Spleen (tissue), 11 donors: ENCODE results near the gene AK9. TPM values are rescaled to one million over a fixed set of nuclear protein-coding genes. Genes with fewer than 3 reads are reported as not detected.

Experiments used
- DNase-seq: peaks from one replicate; pipeline ENCODE4 v3.0.0-alpha.2; 2020
- H3K27ac ChIP-seq, 8 donors: fragments of 200-600 bp; sonication (generic) in 7 of 8; 1 replicate in 4 of 8; 2 replicates in 4 of 8; pipeline versions ENCODE4 v1.5.0 to v1.8.0; 2016 to 2021; ENCODE audit warnings: inconsistent platforms in 4 of 8, mild to moderate bottlenecking in 4 of 8, moderate library complexity in 1 of 8
- H3K27me3 ChIP-seq, 7 donors: fragments of 200-600 bp; sonication (generic) in 6 of 7; replicated peaks in 1 of 7; 1 replicate in 4 of 7; 2 replicates in 3 of 7; pipeline versions ENCODE4 v1.5.0 to v1.8.0; 2016 to 2021; ENCODE audit warnings: inconsistent platforms in 3 of 7, mild to moderate bottlenecking in 1 of 7
- H3K36me3 ChIP-seq, 6 donors: fragments of 200-600 bp; sonication (generic) in 5 of 6; 1 replicate in 4 of 6; 2 replicates in 2 of 6; pipeline versions ENCODE4 v1.5.0 to v1.8.0; 2016 to 2021; ENCODE audit warnings: inconsistent platforms in 2 of 6
- H3K4me1 ChIP-seq, 6 donors: fragments of 200-600 bp; sonication (generic) in 5 of 6; 1 replicate in 3 of 6; 2 replicates in 3 of 6; pipeline versions ENCODE4 v1.5.0 to v1.8.0; 2016 to 2021; ENCODE audit warnings: inconsistent platforms in 3 of 6
- H3K4me3 ChIP-seq, 8 donors: fragments of 200-600 bp; sonication (generic) in 7 of 8; 1 replicate in 4 of 8; 2 replicates in 4 of 8; pipeline versions ENCODE4 v1.5.0 to v1.8.0; 2016 to 2021; ENCODE audit warnings: inconsistent platforms in 4 of 8, mild to moderate bottlenecking in 4 of 8, moderate library complexity in 2 of 8
- H3K9me3 ChIP-seq, 8 donors: fragments of 200-600 bp; sonication (generic) in 7 of 8; 1 replicate in 4 of 8; 2 replicates in 4 of 8; pipeline versions ENCODE4 v1.5.0 to v1.8.0; 2016 to 2021; ENCODE audit warnings: inconsistent platforms in 4 of 8
- CTCF ChIP-seq, 11 experiments: fragments of 200-600 bp in 7 of 11; fragments of 450-650 bp in 4 of 11; sonication (generic) in 4 of 11; IDR thresholded peaks in 8 of 11; conservative IDR thresholded peaks in 3 of 11; 1 replicate in 7 of 11; 2 replicates in 4 of 11; pipeline versions ENCODE4 v1.4.0 to v1.8.0; 2016 to 2021; ENCODE audit warnings: antibody characterized with exemption in 11 of 11, inconsistent platforms in 4 of 11, mild to moderate bottlenecking in 1 of 11
- POLR2A ChIP-seq, 3 donors: fragments of 450-650 bp; IDR thresholded peaks; one replicate each; pipeline ENCODE4 v1.5.1; 2017; ENCODE audit warnings: antibody characterized with exemption in 3 of 3, mild to moderate bottlenecking in 1 of 3
- POLR2AphosphoS5 ChIP-seq, 3 donors: sonication (generic); formaldehyde crosslinking; IDR thresholded peaks; one replicate each; pipeline ENCODE4 v1.5.1; 2017; ENCODE audit warnings: antibody characterized with exemption in 3 of 3
- WGBS, 5 donors: extraction: QIAGEN DNeasy Blood & Tissue Kit in 3 of 5; methylation state at CpG; one replicate each; pipeline versions ENCODE4 v1.1.5 to v1.1.7; 2013 to 2018; 5-methylcytosine and 5-hydroxymethylcytosine counted together
- intact Hi-C: fragments of 100-400 bp; cut with DNase I; formaldehyde crosslinking; loops from one replicate; pipeline ENCODE4 v1.15.0; 2023; ENCODE audit warnings: low total_unique reads
- polyA plus RNA-seq, 3 donors: library from polyadenylated mRNA; stranded (reverse); fragments of 200-250 nt; gene quantifications; one replicate each; pipeline ENCODE4 v1.2.1, GENCODE V29; 2013
- total RNA-seq, 7 donors: library from RNA; depleted of rRNA in 3 of 7; stranded (reverse); fragments of >200 nt in 3 of 7; fragmentation: NEBNext Ultra II Directional in 4 of 7; extraction: Animal tissue kit (Norgen Biotek cat#: 25700) in 4 of 7; gene quantifications; one replicate each; pipeline versions ENCODE4 v1.1.0 to v1.2.1, GENCODE V29; 2016 to 2021
- donor health status: healthy with polysubstance abuse.
- donor health status: DM: no; HTN: no; CAD: no; lungs with moderate emphysema.
- donor health status: DM: no; HTN: no; CAD: no.
- donor health status: Bipolar disorder and iron deficiency.
- donor health status: healthy.
- donor health status: DM: no; HTN: no; CAD: no.
- donor health status: DM: yes; HTN: yes; CAD: no.

AK9 gene
- total and polyA plus RNA-seq, 10 donors: 3.8 to 24.9 (median 11.5) TPM

GRCh38 chr6:109655761-109656262 is 35.2 kb downstream of the AK9 start:
- no peak for TF ChIP-seq CTCF (IDR thresholded peaks at IDR 0.05 in 8 of 11, conservative IDR thresholded peaks at IDR 0.05 in 3 of 11)
- WGBS, 5 donors: 88 to 95% (median 95%) methylated on average over 6 of the region's 6 CpGs
- intact Hi-C loops: no loop called here
- no peaks in the 10 kb centered on the region for H3K4me1 ChIP-seq
- no peaks in the 10 kb centered on the region for H3K27me3 ChIP-seq
- peaks cover 0 to 36% (median 7%) of the 10 kb centered on the region in 6 donors for H3K36me3 ChIP-seq
- H3K27ac ChIP-seq: no peak overlapping the region
- no peak for DNase-seq
- H3K4me3 ChIP-seq: no peak overlapping the region
- no peaks in the 10 kb centered on the region for H3K9me3 ChIP-seq

- H3K9me3 ChIP-seq: no peaks in the 10 kb centered on the region
- 31 to 55% (median 48%) methylated on average over 5 of the region's 5 CpGs for WGBS, 5 donors
- H3K4me3 ChIP-seq: no peak overlapping the region
- peaks cover 0 to 28% (median 4%) of the 10 kb centered on the region in 6 donors for H3K36me3 ChIP-seq
- DNase-seq: no peak
- no peaks in the 10 kb centered on the region for H3K4me1 ChIP-seq
- no peak overlapping the region for H3K27ac ChIP-seq
- TF ChIP-seq POLR2AphosphoS5 (IDR thresholded peaks at IDR 0.05): no peak
- no peak for TF ChIP-seq POLR2A (IDR thresholded peaks at IDR 0.05)
- no peak for TF ChIP-seq CTCF (IDR thresholded peaks at IDR 0.05 in 8 of 11, conservative IDR thresholded peaks at IDR 0.05 in 3 of 11)
- intact Hi-C loops: no loop called here
- no peaks in the 10 kb centered on the region for H3K27me3 ChIP-seq
Measured at GRCh38 chr6:109653264-109653663, 37.7 kb downstream of the AK9 start.

- TF ChIP-seq POLR2A (IDR thresholded peaks at IDR 0.05) (no peak), CTCF (IDR thresholded peaks at IDR 0.05 in 8 of 11, conservative IDR thresholded peaks at IDR 0.05 in 3 of 11) (no peak), POLR2AphosphoS5 (IDR thresholded peaks at IDR 0.05) (no peak)
Measured at GRCh38 chr6:109644131-109644530, 46.9 kb downstream of the AK9 start.

GRCh38 chr6:109632405-109632804 is 58.6 kb downstream of the AK9 start:
- no peaks in the 10 kb centered on the region for H3K27me3 ChIP-seq
- WGBS, 5 donors: 75 to 91% (median 76%) methylated on average over 1 of the region's 1 CpG
- H3K4me1 ChIP-seq: no peaks in the 10 kb centered on the region
- no peak overlapping the region for H3K27ac ChIP-seq
- TF ChIP-seq POLR2AphosphoS5 (IDR thresholded peaks at IDR 0.05): no peak
- TF ChIP-seq POLR2A (IDR thresholded peaks at IDR 0.05): no peak
- no peak for TF ChIP-seq CTCF (IDR thresholded peaks at IDR 0.05 in 8 of 11, conservative IDR thresholded peaks at IDR 0.05 in 3 of 11)
- no peak overlapping the region for H3K4me3 ChIP-seq
- intact Hi-C loops: no loop called here
- peaks cover 0 to 35% (median 7%) of the 10 kb centered on the region in 6 donors for H3K36me3 ChIP-seq
- no peak for DNase-seq
- no peaks in the 10 kb centered on the region for H3K9me3 ChIP-seq

More at GRCh38 chr6:109644131-109644530, 46.9 kb downstream of the AK9 start:
- no peak overlapping the region for H3K27ac ChIP-seq
- intact Hi-C loops: no loop called here
- peaks cover 0 to 20% (median 7%) of the 10 kb centered on the region in 8 donors for H3K9me3 ChIP-seq
- WGBS, 5 donors: 85 to 94% (median 91%) methylated on average over 2 of the region's 2 CpGs
- H3K4me1 ChIP-seq: no peaks in the 10 kb centered on the region
- no peak for DNase-seq
- no peak overlapping the region for H3K4me3 ChIP-seq
- H3K27me3 ChIP-seq: no peaks in the 10 kb centered on the region
- peaks cover 0 to 60% (median 4%) of the 10 kb centered on the region in 6 donors for H3K36me3 ChIP-seq
